ENCODE data around the gene ZNF486.
"Not testable (repeated sequence)": the region's sequence is repeated elsewhere in the genome, so short reads cannot be mapped to it uniquely, and the experiment has no call there.

Gene ZNF486

GRCh38 chr19:20221605-20222004 is 54.6 kb downstream of the ZNF486 start:
- DNase-seq (ENCODE audit: extremely low read depth in 1 of 2, low read depth in 1 of 2): not testable (repeated sequence)

- DNase-seq (ENCODE audit: extremely low read depth in 1 of 2, low read depth in 1 of 2): no peak
Measured at GRCh38 chr19:20233105-20233504, 66.1 kb downstream of the ZNF486 start.

GRCh38 chr19:20235156-20235555 is 68.1 kb downstream of the ZNF486 start:
- no peak for DNase-seq (ENCODE audit: extremely low read depth in 1 of 2, low read depth in 1 of 2)

- DNase-seq (ENCODE audit: extremely low read depth in 1 of 2, low read depth in 1 of 2): peak; percentile 66 to 88
Measured at GRCh38 chr19:20237773-20238623, 71.0 kb downstream of the ZNF486 start.

GRCh38 chr19:20243629-20244028 is 76.6 kb downstream of the ZNF486 start:
- no peak for DNase-seq (ENCODE audit: extremely low read depth in 1 of 2, low read depth in 1 of 2)

GRCh38 chr19:20244356-20244755 is 77.3 kb downstream of the ZNF486 start:
- DNase-seq (ENCODE audit: extremely low read depth in 1 of 2, low read depth in 1 of 2): no peak

- DNase-seq (ENCODE audit: extremely low read depth in 1 of 2, low read depth in 1 of 2): no peak
Measured at GRCh38 chr19:20245309-20245708, 78.3 kb downstream of the ZNF486 start.

GRCh38 chr19:20247016-20247683 is 80.1 kb downstream of the ZNF486 start:
- DNase-seq (ENCODE audit: extremely low read depth in 1 of 2, low read depth in 1 of 2): no peak

- not testable (repeated sequence) for DNase-seq (ENCODE audit: extremely low read depth in 1 of 2, low read depth in 1 of 2)
Measured at GRCh38 chr19:20248258-20248657, 81.2 kb downstream of the ZNF486 start.

All from stimulated activated CD8-positive, alpha-beta memory T cell treated with anti-CD3 and anti-CD28 coated beads, Interleukin-7, amount 100 ng/mL, for 48 hours (primary cell).